HepG2 (cell line): Measurements from ENCODE around the gene SLC35A2. TPM values are rescaled to one million over a fixed set of nuclear protein-coding genes. Genes with fewer than 3 reads are reported as not detected.

Experiments
- ARNT ChIP-seq: fragments of 450-650 bp; IDR thresholded peaks from 2 replicates; pipeline ENCODE4 v1.6.1; 2017
- ATF7 ChIP-seq, 2 experiments: fragments of 450-650 bp in 1 of 2; sonication (generic) in 1 of 2; formaldehyde crosslinking in 1 of 2; IDR thresholded peaks; 2 replicates each; pipeline versions ENCODE4 v1.4.0 to v1.6.1; 2016 to 2020; ENCODE audit warnings: antibody characterized with exemption in 1 of 2, mild to moderate bottlenecking in 1 of 2, missing genetic modification reagents in 1 of 2
- BCL3 ChIP-seq: sonication (generic); formaldehyde crosslinking; IDR thresholded peaks from 2 replicates; pipeline ENCODE4 v1.5.1; 2020; ENCODE audit warnings: mild to moderate bottlenecking, missing genetic modification reagents, moderate library complexity
- ESRRA ChIP-seq: sonication (generic); formaldehyde crosslinking; IDR thresholded peaks from 2 replicates; pipeline ENCODE4 v1.5.1; 2020; ENCODE audit warnings: mild to moderate bottlenecking, low read depth, missing genetic modification reagents
- RFX3 ChIP-seq: IDR thresholded peaks from 2 replicates; pipeline ENCODE4 v1.6.1; 2016; ENCODE audit warnings: missing biosample characterization, missing genetic modification reagents
- SOX6 ChIP-seq, 2 experiments: fragments of 450-650 bp in 1 of 2; sonication (generic) in 1 of 2; formaldehyde crosslinking in 1 of 2; IDR thresholded peaks; 2 replicates each; pipeline versions ENCODE4 v1.4.0 to v1.6.1; 2017 to 2020; ENCODE audit warnings: antibody characterized with exemption in 1 of 2, mild to moderate bottlenecking in 1 of 2, missing genetic modification reagents in 1 of 2
- TARDBP ChIP-seq: sonication (generic); formaldehyde crosslinking; IDR thresholded peaks from 2 replicates; pipeline ENCODE4 v1.8.0; 2022; ENCODE audit warnings: mild to moderate bottlenecking, missing genetic modification reagents
- ZNF3 ChIP-seq: IDR thresholded peaks from 2 replicates; pipeline ENCODE4 v1.7.0; 2017; ENCODE audit warnings: inconsistent platforms
- ZNF354B ChIP-seq: sonication (generic); formaldehyde crosslinking; IDR thresholded peaks from 2 replicates; pipeline ENCODE4 v1.8.0; 2022; ENCODE audit warnings: mild to moderate bottlenecking, missing genetic modification reagents
- ZNF510 ChIP-seq: sonication (generic); formaldehyde crosslinking; IDR thresholded peaks from 2 replicates; pipeline ENCODE4 v1.4.0; 2020; ENCODE audit warnings: low read depth, mild to moderate bottlenecking, missing genetic modification reagents
- ZNF737 ChIP-seq: sonication (generic); formaldehyde crosslinking; IDR thresholded peaks from 2 replicates; pipeline ENCODE4 v1.5.0; 2020; ENCODE audit warnings: missing genetic modification reagents, mild to moderate bottlenecking, borderline replicate concordance
- polyA plus RNA-seq, 8 experiments: library from polyadenylated mRNA; depleted of rRNA in 3 of 8; stranded (reverse) in 7 of 8; unstranded in 1 of 8; fragments of >200 nt; fragmentation: Illumina TruSeq in 4 of 8; extraction: Trizol in 4 of 8; gene quantifications; 2 replicates each; pipeline versions ENCODE4 v1.2.1 to v1.2.3, GENCODE V29; 2011 to 2016; ENCODE audit warnings: low read depth in 4 of 8, missing spikeins in 1 of 8, mixed read lengths in 1 of 8; ENCODE audit not compliant: insufficient read depth in 1 of 8
- total RNA-seq, 5 experiments: library from RNA; depleted of rRNA; stranded (reverse); fragments of >200 nt; fragmentation: Illumina TruSeq; extraction: Trizol; gene quantifications; 2 replicates each; pipeline ENCODE4 v1.2.3, GENCODE V29; 2016; ENCODE audit warnings: low read depth in 1 of 5
- TF ChIP-seq, protein P1 (sequence below): sonication (generic); formaldehyde crosslinking; conservative IDR thresholded peaks from 2 replicates; pipeline ENCODE4 v1.5.0; 2020; ENCODE audit warnings: missing genetic modification reagents
- TF ChIP-seq, protein P2 (sequence below): sonication (generic); formaldehyde crosslinking; IDR thresholded peaks from 2 replicates; pipeline ENCODE4 v1.5.0; 2020; ENCODE audit warnings: mild to moderate bottlenecking, missing genetic modification reagents
- TF ChIP-seq, protein P3 (sequence below): sonication (generic); formaldehyde crosslinking; IDR thresholded peaks from 2 replicates; pipeline ENCODE4 v1.5.1; 2020; ENCODE audit warnings: missing genetic modification reagents, mild to moderate bottlenecking, borderline replicate concordance
- TF ChIP-seq, protein P4 (sequence below): sonication (generic); formaldehyde crosslinking; IDR thresholded peaks from 2 replicates; pipeline ENCODE4 v1.4.0; 2020; ENCODE audit warnings: mild to moderate bottlenecking, missing genetic modification reagents
- TF ChIP-seq, protein P5 (sequence below): sonication (generic); formaldehyde crosslinking; IDR thresholded peaks from 2 replicates; pipeline ENCODE4 v1.4.0; 2020; ENCODE audit warnings: missing genetic modification reagents

Gene SLC35A2
- total and polyA plus RNA-seq, 2 of the 13 experiments (the other 11 are each of a cell fraction or from before 2014, with no cell fraction given): 32.1 to 40.8 TPM

- TF ChIP-seq BCL3 (CRISPR knock-in tag) (no peak), RFX3 (CRISPR knock-in tag) (no peak), ZNF510 (no peak), ESRRA (CRISPR knock-in tag) (no peak), ZNF3 (CRISPR knock-in tag) (no peak), ARNT (no peak), ATF7 (IDR thresholded peaks at IDR 0.05) (no peak), ATF7 (CRISPR knock-in tag; IDR thresholded peaks at IDR 0.05) (no peak), SOX6 (IDR thresholded peaks at IDR 0.05) (no peak), SOX6 (CRISPR knock-in tag; IDR thresholded peaks at IDR 0.05) (no peak), ZNF737 (CRISPR knock-in tag) (no peak), TARDBP (CRISPR knock-in tag) (no peak), ZNF354B (CRISPR knock-in tag) (no peak)
- TF ChIP-seq, protein P1, sequence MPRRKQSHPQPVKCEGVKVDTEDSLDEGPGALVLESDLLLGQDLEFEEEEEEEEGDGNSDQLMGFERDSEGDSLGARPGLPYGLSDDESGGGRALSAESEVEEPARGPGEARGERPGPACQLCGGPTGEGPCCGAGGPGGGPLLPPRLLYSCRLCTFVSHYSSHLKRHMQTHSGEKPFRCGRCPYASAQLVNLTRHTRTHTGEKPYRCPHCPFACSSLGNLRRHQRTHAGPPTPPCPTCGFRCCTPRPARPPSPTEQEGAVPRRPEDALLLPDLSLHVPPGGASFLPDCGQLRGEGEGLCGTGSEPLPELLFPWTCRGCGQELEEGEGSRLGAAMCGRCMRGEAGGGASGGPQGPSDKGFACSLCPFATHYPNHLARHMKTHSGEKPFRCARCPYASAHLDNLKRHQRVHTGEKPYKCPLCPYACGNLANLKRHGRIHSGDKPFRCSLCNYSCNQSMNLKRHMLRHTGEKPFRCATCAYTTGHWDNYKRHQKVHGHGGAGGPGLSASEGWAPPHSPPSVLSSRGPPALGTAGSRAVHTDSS (CRISPR knock-in tag): no peak
- TF ChIP-seq, protein P2, sequence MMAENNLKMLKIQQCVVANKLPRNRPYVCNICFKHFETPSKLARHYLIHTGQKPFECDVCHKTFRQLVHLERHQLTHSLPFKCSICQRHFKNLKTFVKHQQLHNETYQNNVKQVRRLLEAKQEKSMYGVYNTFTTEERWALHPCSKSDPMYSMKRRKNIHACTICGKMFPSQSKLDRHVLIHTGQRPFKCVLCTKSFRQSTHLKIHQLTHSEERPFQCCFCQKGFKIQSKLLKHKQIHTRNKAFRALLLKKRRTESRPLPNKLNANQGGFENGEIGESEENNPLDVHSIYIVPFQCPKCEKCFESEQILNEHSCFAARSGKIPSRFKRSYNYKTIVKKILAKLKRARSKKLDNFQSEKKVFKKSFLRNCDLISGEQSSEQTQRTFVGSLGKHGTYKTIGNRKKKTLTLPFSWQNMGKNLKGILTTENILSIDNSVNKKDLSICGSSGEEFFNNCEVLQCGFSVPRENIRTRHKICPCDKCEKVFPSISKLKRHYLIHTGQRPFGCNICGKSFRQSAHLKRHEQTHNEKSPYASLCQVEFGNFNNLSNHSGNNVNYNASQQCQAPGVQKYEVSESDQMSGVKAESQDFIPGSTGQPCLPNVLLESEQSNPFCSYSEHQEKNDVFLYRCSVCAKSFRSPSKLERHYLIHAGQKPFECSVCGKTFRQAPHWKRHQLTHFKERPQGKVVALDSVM (CRISPR knock-in tag): peak; percentile 39; the same call in 1 of the 2 replicates
- TF ChIP-seq, protein P3, sequence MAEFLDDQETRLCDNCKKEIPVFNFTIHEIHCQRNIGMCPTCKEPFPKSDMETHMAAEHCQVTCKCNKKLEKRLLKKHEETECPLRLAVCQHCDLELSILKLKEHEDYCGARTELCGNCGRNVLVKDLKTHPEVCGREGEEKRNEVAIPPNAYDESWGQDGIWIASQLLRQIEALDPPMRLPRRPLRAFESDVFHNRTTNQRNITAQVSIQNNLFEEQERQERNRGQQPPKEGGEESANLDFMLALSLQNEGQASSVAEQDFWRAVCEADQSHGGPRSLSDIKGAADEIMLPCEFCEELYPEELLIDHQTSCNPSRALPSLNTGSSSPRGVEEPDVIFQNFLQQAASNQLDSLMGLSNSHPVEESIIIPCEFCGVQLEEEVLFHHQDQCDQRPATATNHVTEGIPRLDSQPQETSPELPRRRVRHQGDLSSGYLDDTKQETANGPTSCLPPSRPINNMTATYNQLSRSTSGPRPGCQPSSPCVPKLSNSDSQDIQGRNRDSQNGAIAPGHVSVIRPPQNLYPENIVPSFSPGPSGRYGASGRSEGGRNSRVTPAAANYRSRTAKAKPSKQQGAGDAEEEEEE (CRISPR knock-in tag): no peak
- TF ChIP-seq, protein P4, sequence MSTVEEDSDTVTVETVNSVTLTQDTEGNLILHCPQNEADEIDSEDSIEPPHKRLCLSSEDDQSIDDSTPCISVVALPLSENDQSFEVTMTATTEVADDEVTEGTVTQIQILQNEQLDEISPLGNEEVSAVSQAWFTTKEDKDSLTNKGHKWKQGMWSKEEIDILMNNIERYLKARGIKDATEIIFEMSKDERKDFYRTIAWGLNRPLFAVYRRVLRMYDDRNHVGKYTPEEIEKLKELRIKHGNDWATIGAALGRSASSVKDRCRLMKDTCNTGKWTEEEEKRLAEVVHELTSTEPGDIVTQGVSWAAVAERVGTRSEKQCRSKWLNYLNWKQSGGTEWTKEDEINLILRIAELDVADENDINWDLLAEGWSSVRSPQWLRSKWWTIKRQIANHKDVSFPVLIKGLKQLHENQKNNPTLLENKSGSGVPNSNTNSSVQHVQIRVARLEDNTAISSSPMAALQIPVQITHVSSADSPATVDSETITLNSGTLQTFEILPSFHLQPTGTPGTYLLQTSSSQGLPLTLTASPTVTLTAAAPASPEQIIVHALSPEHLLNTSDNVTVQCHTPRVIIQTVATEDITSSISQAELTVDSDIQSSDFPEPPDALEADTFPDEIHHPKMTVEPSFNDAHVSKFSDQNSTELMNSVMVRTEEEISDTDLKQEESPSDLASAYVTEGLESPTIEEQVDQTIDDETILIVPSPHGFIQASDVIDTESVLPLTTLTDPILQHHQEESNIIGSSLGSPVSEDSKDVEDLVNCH (CRISPR knock-in tag): no peak
- TF ChIP-seq, protein P5, sequence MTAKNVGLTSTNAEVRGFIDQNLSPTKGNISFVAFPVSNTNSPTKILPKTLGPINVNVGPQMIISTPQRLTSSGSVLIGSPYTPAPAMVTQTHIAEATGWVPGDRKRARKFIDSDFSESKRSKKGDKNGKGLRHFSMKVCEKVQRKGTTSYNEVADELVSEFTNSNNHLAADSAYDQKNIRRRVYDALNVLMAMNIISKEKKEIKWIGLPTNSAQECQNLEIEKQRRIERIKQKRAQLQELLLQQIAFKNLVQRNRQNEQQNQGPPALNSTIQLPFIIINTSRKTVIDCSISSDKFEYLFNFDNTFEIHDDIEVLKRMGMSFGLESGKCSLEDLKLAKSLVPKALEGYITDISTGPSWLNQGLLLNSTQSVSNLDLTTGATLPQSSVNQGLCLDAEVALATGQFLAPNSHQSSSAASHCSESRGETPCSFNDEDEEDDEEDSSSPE: no peak
These were observed 19.8 kb downstream of the SLC35A2 start (continued) for GRCh38 chrX:48891402-48892288.
